H9 (cell line): ENCODE measurements around the gene MRAP2. TPM values are rescaled to one million over a fixed set of nuclear protein-coding genes. Genes with fewer than 3 reads are reported as not detected.
"Not testable (repeated sequence)": the region's sequence is repeated elsewhere in the genome, so short reads cannot be mapped to it uniquely, and the experiment has no call there.

Source experiments
- DNase-seq: peaks from one replicate; pipeline ENCODE4 v3.0.0-alpha.2; 2017
- H2AFZ ChIP-seq: one replicate; pipeline ENCODE4 v1.6.1; 2013; ENCODE audit warnings: mild to moderate bottlenecking, low read length, control low read depth, moderate library complexity
- H2AK5ac ChIP-seq: 2 replicates; pipeline ENCODE4 v1.6.1; 2013; ENCODE audit warnings: low read length, control low read depth, mixed read lengths; ENCODE audit not compliant: insufficient read length
- H2BK120ac ChIP-seq: one replicate; pipeline ENCODE4 v1.6.1; 2013; ENCODE audit warnings: low read depth, mild to moderate bottlenecking, low read length, control low read depth, inconsistent platforms; ENCODE audit not compliant: poor library complexity, severe bottlenecking
- H2BK12ac ChIP-seq: 2 replicates; pipeline ENCODE4 v1.6.1; 2013; ENCODE audit warnings: low read length, control low read depth, mixed read lengths, low read depth; ENCODE audit not compliant: insufficient read length
- H2BK15ac ChIP-seq: 2 replicates; pipeline ENCODE4 v1.6.1; 2013; ENCODE audit warnings: low read depth, low read length, control low read depth
- H2BK20ac ChIP-seq: one replicate; pipeline ENCODE4 v1.6.1; 2013; ENCODE audit warnings: low read depth, mild to moderate bottlenecking, low read length, control low read depth, inconsistent platforms; ENCODE audit not compliant: poor library complexity, severe bottlenecking
- H2BK5ac ChIP-seq: 2 replicates; pipeline ENCODE4 v1.6.1; 2013; ENCODE audit warnings: low read length, control low read depth, mixed read lengths; ENCODE audit not compliant: insufficient read length
- H3K14ac ChIP-seq: 2 replicates; pipeline ENCODE4 v1.6.1; 2013; ENCODE audit warnings: low read length, control low read depth; ENCODE audit not compliant: insufficient read depth
- H3K18ac ChIP-seq: 2 replicates; pipeline ENCODE4 v1.6.1; 2013; ENCODE audit warnings: low read depth, mild to moderate bottlenecking, mixed read lengths, low read length, control low read depth; ENCODE audit not compliant: insufficient read length
- H3K23ac ChIP-seq: 2 replicates; pipeline ENCODE4 v1.6.1; 2013; ENCODE audit warnings: low read length, control low read depth, mixed read lengths, low read depth; ENCODE audit not compliant: insufficient read length
- H3K23me2 ChIP-seq: 2 replicates; pipeline ENCODE4 v1.6.1; 2013; ENCODE audit warnings: low read depth, mild to moderate bottlenecking, mixed read lengths, low read length, control low read depth; ENCODE audit not compliant: insufficient read length, poor library complexity, severe bottlenecking
- H3K27ac ChIP-seq: 2 replicates; pipeline ENCODE4 v1.5.1; 2013; ENCODE audit warnings: low read length, control low read depth, mixed read lengths, low read depth; ENCODE audit not compliant: insufficient read length
- H3K27me3 ChIP-seq: 2 replicates; pipeline ENCODE4 v1.6.1; 2013; ENCODE audit warnings: low read length, control low read depth, inconsistent platforms; ENCODE audit not compliant: insufficient read depth
- H3K4ac ChIP-seq: 2 replicates; pipeline ENCODE4 v1.6.1; 2013; ENCODE audit warnings: low read depth, mild to moderate bottlenecking, control low read depth, inconsistent platforms, low read length, moderate library complexity
- H3K4me1 ChIP-seq: 2 replicates; pipeline ENCODE4 v1.6.1; 2013; ENCODE audit warnings: low read length, control low read depth, inconsistent platforms; ENCODE audit not compliant: insufficient read depth
- H3K4me2 ChIP-seq: 2 replicates; pipeline ENCODE4 v1.6.1; 2013; ENCODE audit warnings: low read length, control low read depth, mixed read lengths; ENCODE audit not compliant: insufficient read length, insufficient read depth
- H3K56ac ChIP-seq: 2 replicates; pipeline ENCODE4 v1.6.1; 2013; ENCODE audit warnings: low read depth, mild to moderate bottlenecking, mixed read lengths, low read length, control low read depth; ENCODE audit not compliant: insufficient read length
- H3K79me1 ChIP-seq: 2 replicates; pipeline ENCODE4 v1.6.1; 2013; ENCODE audit warnings: low read depth, mild to moderate bottlenecking, moderate library complexity, low read length, control low read depth, inconsistent platforms; ENCODE audit not compliant: insufficient read depth, poor library complexity, severe bottlenecking
- H3K79me2 ChIP-seq: 2 replicates; pipeline ENCODE4 v1.6.1; 2013; ENCODE audit warnings: low read length, control low read depth, inconsistent platforms; ENCODE audit not compliant: insufficient read depth
- H3K9ac ChIP-seq: 2 replicates; pipeline ENCODE4 v1.6.1; 2013; ENCODE audit warnings: low read length, control low read depth, mixed read lengths; ENCODE audit not compliant: insufficient read length; ENCODE audit errors: extremely low read depth
- H3K9me3 ChIP-seq: one replicate; pipeline ENCODE4 v1.6.1; 2013; ENCODE audit warnings: low read depth, low read length, inconsistent platforms; ENCODE audit not compliant: control insufficient read depth
- H3T11ph ChIP-seq: one replicate; pipeline ENCODE4 v1.6.1; 2013; ENCODE audit warnings: mild to moderate bottlenecking, low read length, control low read depth, inconsistent platforms
- H4K20me1 ChIP-seq: one replicate; pipeline ENCODE4 v1.6.1; 2013; ENCODE audit not compliant: control insufficient read depth, insufficient read length, insufficient read depth
- H4K5ac ChIP-seq: 2 replicates; pipeline ENCODE4 v1.6.1; 2013; ENCODE audit warnings: low read depth, mild to moderate bottlenecking, mixed read lengths, low read length, control low read depth; ENCODE audit not compliant: insufficient read length
- H4K8ac ChIP-seq: replicated peaks from 2 replicates; pipeline ENCODE4 v1.6.1; 2013; ENCODE audit warnings: low read length, control low read depth, mixed read lengths, low read depth; ENCODE audit not compliant: insufficient read length
- H4K91ac ChIP-seq: 2 replicates; pipeline ENCODE4 v1.6.1; 2013; ENCODE audit warnings: low read depth, mild to moderate bottlenecking, moderate library complexity, mixed read lengths, low read length, control low read depth; ENCODE audit not compliant: insufficient read length
- H3K27ac Mint-ChIP-seq, 3 experiments: 2 replicates in 2 of 3; 3 replicates in 1 of 3; pipeline ENCODE4 v1.8.0; 2020 to 2021; ENCODE audit warnings: mixed read lengths in 3 of 3, mild to moderate bottlenecking in 1 of 3, moderate library complexity in 1 of 3
- H3K27me3 Mint-ChIP-seq: 2 replicates; pipeline ENCODE4 v1.8.0; 2021; ENCODE audit warnings: low read depth, mild to moderate bottlenecking, moderate library complexity, mixed read lengths
- H3K36me3 Mint-ChIP-seq, 3 experiments: 2 replicates in 2 of 3; 3 replicates in 1 of 3; pipeline ENCODE4 v1.8.0; 2020 to 2021; ENCODE audit warnings: low read depth in 3 of 3, mixed read lengths in 3 of 3; ENCODE audit not compliant: insufficient read depth in 1 of 3
- H3K4me1 Mint-ChIP-seq, 2 experiments: 2 replicates each; pipeline ENCODE4 v1.8.0; 2020; ENCODE audit warnings: mixed read lengths in 2 of 2
- H3K4me3 Mint-ChIP-seq, 2 experiments: 2 replicates in 1 of 2; 3 replicates in 1 of 2; pipeline ENCODE4 v1.8.0; 2020 to 2021; ENCODE audit warnings: mild to moderate bottlenecking in 2 of 2, mixed read lengths in 2 of 2, moderate library complexity in 1 of 2
- H3K9me3 Mint-ChIP-seq, 2 experiments: 2 replicates in 1 of 2; 3 replicates in 1 of 2; pipeline ENCODE4 v1.8.0; 2020; ENCODE audit warnings: mild to moderate bottlenecking in 2 of 2, mixed read lengths in 2 of 2, moderate library complexity in 1 of 2
- WGBS: extraction: QIAGEN DNeasy Blood & Tissue Kit; methylation state at CpG from one replicate; pipeline ENCODE4 v1.1.7; 2013; ENCODE audit warnings: missing lambda C conversion rate, low lambda C conversion rate, mixed read lengths; ENCODE audit not compliant: insufficient read length; ENCODE audit errors: extremely low coverage; 5-methylcytosine and 5-hydroxymethylcytosine counted together
- total RNA-seq: library from RNA; stranded (reverse); gene quantifications from 2 replicates; pipeline ENCODE4 v1.2.1, GENCODE V29; 2021
- TF ChIP-seq, protein P1 (sequence below): fragments of 200-600 bp; sonication (generic); conservative IDR thresholded peaks from 3 replicates; pipeline ENCODE4 v1.8.0; 2021; ENCODE audit warnings: antibody characterized with exemption, mild to moderate bottlenecking

MRAP2 gene
- total RNA-seq, 1 experiment from 2014 or later, result 8.0 TPM

DNA sequence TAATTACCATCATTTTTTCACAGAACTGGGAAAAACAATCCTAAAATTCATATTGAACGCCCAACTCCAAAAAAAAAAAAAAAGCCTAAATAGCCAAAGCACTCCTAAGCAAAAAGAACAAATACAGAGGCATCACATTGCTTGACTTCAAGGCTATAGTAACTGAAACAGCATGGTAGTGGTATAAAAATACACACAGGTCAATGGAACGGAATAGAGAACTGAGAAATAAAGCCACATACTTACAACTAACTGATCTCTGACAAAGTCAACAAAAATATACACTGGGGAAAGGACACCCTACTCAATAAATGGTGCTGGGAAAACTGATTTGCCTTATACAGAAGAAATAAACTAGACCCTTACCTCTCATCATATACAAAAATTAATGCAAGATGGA lies 89.6 kb downstream of the MRAP2 start:
- H3K4me1 Mint-ChIP-seq, result peaks cover 0 to 2% of the 10 kb centered on the region in 2 experiments; a peak in 2 of 4 replicates

DNA sequence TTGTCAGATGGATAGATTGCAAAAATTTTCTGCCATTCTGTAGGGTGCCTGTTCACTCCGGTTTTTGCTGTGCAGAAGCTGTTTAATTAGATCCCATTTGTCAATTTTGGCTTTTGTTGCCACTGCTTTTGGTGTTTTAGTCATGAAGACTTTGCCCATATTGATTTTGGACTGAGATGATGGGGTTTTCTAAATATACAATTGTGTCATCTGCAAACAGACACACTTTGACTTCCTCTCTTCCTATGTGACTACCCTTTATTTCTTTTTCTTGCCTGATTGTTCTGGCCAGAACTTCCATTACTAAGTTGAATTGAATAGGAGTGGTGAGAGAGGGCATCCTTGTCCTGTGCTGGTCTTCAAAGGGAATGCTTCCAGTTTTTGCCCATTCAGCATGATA lies 96.0 kb downstream of the MRAP2 start:
- not testable (repeated sequence) for H4K8ac ChIP-seq, H3K27ac Mint-ChIP-seq, H3K23me2 ChIP-seq, H3K14ac ChIP-seq, H4K91ac ChIP-seq, H3K27me3 Mint-ChIP-seq, H3K27me3 ChIP-seq, H2AFZ ChIP-seq, H2BK12ac ChIP-seq, H2BK120ac ChIP-seq, H3K79me2 ChIP-seq, H3K4me1 ChIP-seq, H3K56ac ChIP-seq, H2BK5ac ChIP-seq, H3T11ph ChIP-seq, H2AK5ac ChIP-seq, H3K23ac ChIP-seq, H2BK20ac ChIP-seq, H3K4ac ChIP-seq, H3K4me1 Mint-ChIP-seq, H3K27ac ChIP-seq, H3K4me3 Mint-ChIP-seq, H3K18ac ChIP-seq, H3K4me2 ChIP-seq, H3K79me1 ChIP-seq, H3K9me3 ChIP-seq, H4K5ac ChIP-seq, H3K9ac ChIP-seq, H4K20me1 ChIP-seq, DNase-seq, H2BK15ac ChIP-seq
- no CpG with 5 or more reads among the region's 1 CpG for WGBS
- Mint-ChIP-seq H3K9me3 (peaks cover 24 to 32% of the 10 kb centered on the region in 2 experiments), H3K36me3 (peaks cover 34 to 53% (median 41%) of the 10 kb centered on the region in 3 experiments)

More for the DNA sequence above, 89.6 kb downstream of the MRAP2 start:
- no peaks in the 10 kb centered on the region for H3K4me1 ChIP-seq
- H3T11ph ChIP-seq, result no peak overlapping the region
- H4K5ac ChIP-seq, result no peak overlapping the region
- no peaks in the 10 kb centered on the region for H3K9me3 ChIP-seq
- Mint-ChIP-seq H3K27me3 (no peaks in the 10 kb centered on the region), H3K4me3 (no peak overlapping the region), H3K36me3 (peaks cover 18 to 25% (median 23%) of the 10 kb centered on the region in 3 experiments; a peak in 6 of 7 replicates), H3K9me3 (peaks cover 0 to 3% of the 10 kb centered on the region in 2 experiments; a peak in 1 of 5 replicates), H3K27ac (no peak overlapping the region)
- TF ChIP-seq, protein P1, sequence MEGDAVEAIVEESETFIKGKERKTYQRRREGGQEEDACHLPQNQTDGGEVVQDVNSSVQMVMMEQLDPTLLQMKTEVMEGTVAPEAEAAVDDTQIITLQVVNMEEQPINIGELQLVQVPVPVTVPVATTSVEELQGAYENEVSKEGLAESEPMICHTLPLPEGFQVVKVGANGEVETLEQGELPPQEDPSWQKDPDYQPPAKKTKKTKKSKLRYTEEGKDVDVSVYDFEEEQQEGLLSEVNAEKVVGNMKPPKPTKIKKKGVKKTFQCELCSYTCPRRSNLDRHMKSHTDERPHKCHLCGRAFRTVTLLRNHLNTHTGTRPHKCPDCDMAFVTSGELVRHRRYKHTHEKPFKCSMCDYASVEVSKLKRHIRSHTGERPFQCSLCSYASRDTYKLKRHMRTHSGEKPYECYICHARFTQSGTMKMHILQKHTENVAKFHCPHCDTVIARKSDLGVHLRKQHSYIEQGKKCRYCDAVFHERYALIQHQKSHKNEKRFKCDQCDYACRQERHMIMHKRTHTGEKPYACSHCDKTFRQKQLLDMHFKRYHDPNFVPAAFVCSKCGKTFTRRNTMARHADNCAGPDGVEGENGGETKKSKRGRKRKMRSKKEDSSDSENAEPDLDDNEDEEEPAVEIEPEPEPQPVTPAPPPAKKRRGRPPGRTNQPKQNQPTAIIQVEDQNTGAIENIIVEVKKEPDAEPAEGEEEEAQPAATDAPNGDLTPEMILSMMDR, result no peak
- no peak overlapping the region for H2BK12ac ChIP-seq
- H3K4me2 ChIP-seq, result no peak overlapping the region
- H4K8ac ChIP-seq, result no peak overlapping the region
- H3K4ac ChIP-seq, result no peak overlapping the region
- H3K56ac ChIP-seq, result no peak overlapping the region
- DNase-seq, result no peak
- H2BK20ac ChIP-seq, result no peak overlapping the region
- no peaks in the 10 kb centered on the region for H3K79me2 ChIP-seq
- no peak overlapping the region for H2AK5ac ChIP-seq
- H2BK5ac ChIP-seq, result no peak overlapping the region
- H2AFZ ChIP-seq, result no peak overlapping the region
- H3K27me3 ChIP-seq, result no peaks in the 10 kb centered on the region
- no peaks in the 10 kb centered on the region for H4K20me1 ChIP-seq
- H3K18ac ChIP-seq, result no peak overlapping the region
- no peak overlapping the region for H4K91ac ChIP-seq
- WGBS, result no CpG with 5 or more reads among the region's 2 CpGs
- no peak overlapping the region for H2BK120ac ChIP-seq
- H3K23ac ChIP-seq, result no peak overlapping the region
- H3K23me2 ChIP-seq, result no peaks in the 10 kb centered on the region
- H3K79me1 ChIP-seq, result no peaks in the 10 kb centered on the region
- no peak overlapping the region for H3K27ac ChIP-seq
- no peak overlapping the region for H3K14ac ChIP-seq
- H3K9ac ChIP-seq, result no peak overlapping the region
- no peak overlapping the region for H2BK15ac ChIP-seq
